Body of pancreas (tissue), 4 donors: Measurements from ENCODE around the gene NCAPD3. TPM values are rescaled to one million over a fixed set of nuclear protein-coding genes. Genes with fewer than 3 reads are reported as not detected.

Experiments used
- ATAC-seq: fragments of 150-250 bp; one replicate; pipeline ENCODE4 v1.9.1; 2016
- DNase-seq, 4 donors: peaks; one replicate each; pipeline ENCODE4 v3.0.0-alpha.2; 2019
- H3K27ac ChIP-seq, 4 donors: fragments of 200-600 bp; sonication (generic); 1 replicate in 3 of 4; 2 replicates in 1 of 4; pipeline versions ENCODE4 v1.5.1 to v1.6.1; 2016 to 2019; ENCODE audit warnings: mild to moderate bottlenecking in 1 of 4, mixed read lengths in 1 of 4, moderate library complexity in 1 of 4
- H3K27me3 ChIP-seq, 2 donors: fragments of 200-600 bp; sonication (generic); one replicate each; pipeline ENCODE4 v1.6.0; 2016; ENCODE audit warnings: mild to moderate bottlenecking in 1 of 2
- H3K36me3 ChIP-seq, 2 donors: fragments of 200-600 bp; sonication (generic); replicated peaks in 1 of 2; 2 replicates each; pipeline ENCODE4 v1.5.1; 2016; ENCODE audit warnings: low read depth in 2 of 2; ENCODE audit not compliant: insufficient read depth in 1 of 2
- H3K4me1 ChIP-seq: fragments of 200-600 bp; sonication (generic); one replicate; pipeline ENCODE4 v1.6.0; 2016
- H3K4me3 ChIP-seq, 2 donors: fragments of 200-600 bp; sonication (generic); 1 replicate in 1 of 2; 2 replicates in 1 of 2; pipeline ENCODE4 v1.5.1; 2016 to 2019
- H3K9me3 ChIP-seq, 3 donors: fragments of 200-600 bp; sonication (generic); 1 replicate in 2 of 3; 2 replicates in 1 of 3; pipeline ENCODE4 v1.5.1; 2016
- CTCF ChIP-seq, 7 experiments: fragments of 450-650 bp in 4 of 7; fragments of 200-600 bp in 3 of 7; sonication (generic) in 3 of 7; IDR thresholded peaks; one replicate each; pipeline ENCODE4 v1.5.1; 2016 to 2019; ENCODE audit warnings: antibody characterized with exemption in 7 of 7
- POLR2A ChIP-seq, 3 donors: fragments of 450-650 bp; IDR thresholded peaks; one replicate each; pipeline ENCODE4 v1.6.1; 2016; ENCODE audit warnings: antibody characterized with exemption in 3 of 3, mild to moderate bottlenecking in 2 of 3
- WGBS, 2 donors: methylation state at CpG; one replicate each; pipeline ENCODE4 v1.1.5; 2017; 5-methylcytosine and 5-hydroxymethylcytosine counted together
- intact Hi-C: fragments of 100-400 bp; cut with DNase I; formaldehyde crosslinking; loops from one replicate; pipeline ENCODE4 v1.15.1; 2023
- total RNA-seq, 2 donors: library from RNA; depleted of rRNA; stranded (reverse); fragments of >200 nt; gene quantifications; one replicate each; pipeline ENCODE4 v1.1.0, GENCODE V29; 2016

Gene NCAPD3
- total RNA-seq, 2 donors from 2014 or later: 4.7 to 10.9 TPM

- 87 to 89% methylated on average over 11 of the region's 11 CpGs for WGBS, 2 donors
- Histone ChIP-seq H3K36me3 (peaks cover 0 to 5% of the 10 kb centered on the region in 2 donors), H3K27me3 (no peaks in the 10 kb centered on the region), H3K27ac (no peak overlapping the region), H3K4me3 (no peak overlapping the region), H3K9me3 (no peaks in the 10 kb centered on the region), H3K4me1 (peaks cover 7% of the 10 kb centered on the region)
- no peak for DNase-seq
- no peak for ATAC-seq
- intact Hi-C loops: no loop called here
- TF ChIP-seq POLR2A (IDR thresholded peaks at IDR 0.05): no peak
- TF ChIP-seq CTCF (IDR thresholded peaks at IDR 0.05): no peak
Measured at GRCh38 chr11:134237557-134237922, 13.8 kb upstream of the NCAPD3 start.

GRCh38 chr11:134236834-134237556 is 13.2 kb upstream of the NCAPD3 start:
- peaks cover 7% of the 10 kb centered on the region for H3K4me1 ChIP-seq
- intact Hi-C loops: no loop called here
- 87 to 89% methylated on average over 7 of the region's 7 CpGs for WGBS, 2 donors
- H3K9me3 ChIP-seq: no peaks in the 10 kb centered on the region
- no peak overlapping the region for H3K27ac ChIP-seq
- no peak overlapping the region for H3K4me3 ChIP-seq
- no peak for TF ChIP-seq POLR2A (IDR thresholded peaks at IDR 0.05)
- no peak for TF ChIP-seq CTCF (IDR thresholded peaks at IDR 0.05)
- no peaks in the 10 kb centered on the region for H3K27me3 ChIP-seq
- ATAC-seq (no peak), DNase-seq (no peak)
- peaks cover 0 to 5% of the 10 kb centered on the region in 2 donors for H3K36me3 ChIP-seq

- DNase-seq: peak in 1 of 4 donors; percentile 35
- H3K4me1 ChIP-seq: peaks cover 7% of the 10 kb centered on the region
- H3K4me3 ChIP-seq: no peak overlapping the region
- H3K9me3 ChIP-seq: no peaks in the 10 kb centered on the region
- no peak overlapping the region for H3K27ac ChIP-seq
- TF ChIP-seq POLR2A (IDR thresholded peaks at IDR 0.05): no peak
- TF ChIP-seq CTCF (IDR thresholded peaks at IDR 0.05): no peak
- H3K27me3 ChIP-seq: no peaks in the 10 kb centered on the region
- intact Hi-C loops: no loop called here
- ATAC-seq: no peak
- 31 to 33% methylated on average over 3 of the region's 3 CpGs for WGBS, 2 donors
- H3K36me3 ChIP-seq: peaks cover 0 to 5% of the 10 kb centered on the region in 2 donors
Measured at GRCh38 chr11:134235399-134235798, 11.6 kb upstream of the NCAPD3 start.

GRCh38 chr11:134233729-134234179 is 10.0 kb upstream of the NCAPD3 start:
- DNase-seq (no peak), ATAC-seq (no peak)
- H3K27ac ChIP-seq: no peak overlapping the region
- peaks cover 7% of the 10 kb centered on the region for H3K4me1 ChIP-seq
- intact Hi-C loops: no loop called here
- no peak overlapping the region for H3K4me3 ChIP-seq
- WGBS, 2 donors: 88 to 89% methylated on average over 3 to 4 of the region's 4 CpGs
- H3K36me3 ChIP-seq: no peaks in the 10 kb centered on the region
- no peaks in the 10 kb centered on the region for H3K27me3 ChIP-seq
- H3K9me3 ChIP-seq: no peaks in the 10 kb centered on the region
- no peak for TF ChIP-seq POLR2A (IDR thresholded peaks at IDR 0.05)
- no peak for TF ChIP-seq CTCF (IDR thresholded peaks at IDR 0.05)
